Inflammatory macrophage treated with lipopolysaccharide for 1 hour (primary cell): ENCODE data around the gene CARMIL1.
"Not testable (repeated sequence)": the region's sequence is repeated elsewhere in the genome, so short reads cannot be mapped to it uniquely, and the experiment has no call there.

ENCODE experiments used
- DNase-seq, 2 donors: peaks; one replicate each; pipeline ENCODE4 v3.0.0-alpha.2; 2020 to 2022

The CARMIL1 gene

DNA sequence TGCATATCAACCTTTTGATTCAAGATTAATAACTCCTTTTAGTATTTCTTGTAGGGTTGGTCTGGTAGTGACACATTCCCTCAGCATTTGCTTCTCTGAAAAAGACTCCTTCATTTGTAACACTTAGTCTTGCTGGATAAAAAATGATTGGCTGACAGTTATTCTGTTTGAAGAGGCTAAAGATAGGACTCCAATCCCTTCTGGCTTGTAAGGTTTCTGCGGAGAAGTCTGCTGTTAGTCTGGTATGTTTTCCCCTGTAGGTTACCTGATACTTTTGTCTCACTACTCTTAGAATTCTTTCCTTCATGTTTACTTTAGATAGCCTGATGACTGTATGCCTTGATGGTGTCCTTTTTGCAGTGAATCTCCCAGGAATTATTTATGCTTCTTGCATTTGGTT is 96.0 kb downstream of the CARMIL1 start:
- DNase-seq: no peak

DNA sequence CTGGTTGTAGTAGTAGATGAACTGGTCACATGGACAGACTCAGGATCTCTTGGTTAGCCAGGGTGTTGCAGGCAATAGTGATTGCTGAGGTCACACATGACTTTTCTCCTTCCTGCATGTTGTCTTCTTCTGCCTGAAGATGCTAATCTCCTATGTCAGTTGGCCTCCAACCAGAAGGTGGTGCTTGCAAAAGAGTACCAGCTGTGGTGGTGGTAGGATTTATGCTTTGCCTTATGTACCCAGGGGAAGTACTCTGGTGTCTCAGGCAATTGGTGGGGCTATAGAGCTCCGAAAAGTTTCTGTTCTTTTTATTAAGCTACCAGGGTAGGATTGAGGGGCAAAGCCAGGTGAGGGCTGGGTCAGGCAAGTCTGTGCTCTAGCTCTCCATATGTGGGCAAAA is 98.5 kb downstream of the CARMIL1 start:
- DNase-seq: no peak

GRCh38 chr6:25381077-25381476 is 101.9 kb downstream of the CARMIL1 start:
- DNase-seq: no peak

DNA sequence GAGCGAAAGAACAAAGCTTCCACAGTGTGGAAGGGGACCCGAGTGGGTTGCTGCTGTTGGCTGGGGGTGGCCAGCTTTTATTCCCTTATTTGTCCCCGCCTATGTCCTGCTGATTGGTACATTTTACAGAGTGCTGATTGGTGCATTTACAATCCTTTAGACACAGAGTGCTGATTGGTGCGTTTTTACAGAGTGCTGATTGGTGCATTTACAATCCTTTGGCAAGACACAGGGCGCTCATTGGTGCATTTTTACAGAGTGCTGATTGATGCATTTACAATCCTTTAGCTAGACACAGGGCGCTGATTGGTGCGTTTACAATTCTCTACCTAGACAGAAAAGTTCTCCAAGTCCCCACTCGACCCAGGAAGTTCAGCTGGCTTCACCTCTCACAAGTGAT is 103.3 kb downstream of the CARMIL1 start:
- not testable (repeated sequence) for DNase-seq

GRCh38 chr6:25384234-25384633 is 105.1 kb downstream of the CARMIL1 start:
- no peak for DNase-seq

DNA sequence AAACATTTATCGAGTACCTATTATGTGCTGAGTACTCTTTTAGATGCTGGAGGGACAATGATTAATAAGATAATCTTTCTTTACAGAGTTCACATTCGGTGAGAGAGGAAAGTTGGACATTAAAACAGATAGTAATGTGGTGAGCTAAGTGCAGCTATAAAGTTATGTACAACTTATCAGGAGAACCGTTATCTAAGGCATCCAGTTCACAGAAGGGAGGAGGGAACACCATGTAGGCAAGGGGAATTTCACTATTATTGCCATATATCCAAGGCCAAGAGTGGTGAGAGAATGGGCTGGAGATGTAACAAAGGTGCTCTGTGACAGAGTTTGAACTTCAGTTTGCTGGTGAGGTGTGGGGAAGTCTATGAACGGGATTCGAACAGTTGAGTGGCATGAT is 105.8 kb downstream of the CARMIL1 start:
- DNase-seq: no peak

DNA sequence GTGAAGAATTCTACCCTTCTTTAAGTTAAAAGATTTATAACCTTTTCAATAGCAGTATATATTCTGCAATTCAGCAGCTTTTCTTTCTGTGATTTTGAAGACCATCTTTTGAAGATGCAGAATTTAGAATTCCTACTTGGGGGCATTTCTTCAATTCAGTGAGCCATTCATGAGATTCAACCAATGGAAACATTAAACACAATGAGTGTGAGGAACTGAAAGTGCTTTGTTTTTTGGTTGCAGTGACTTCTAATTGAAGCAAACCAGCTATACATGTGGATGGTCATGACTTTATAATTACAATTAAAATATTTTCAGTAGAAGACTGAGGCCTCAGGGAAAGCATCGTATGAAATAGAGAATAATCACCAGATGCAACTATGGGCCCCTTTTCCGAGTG is 108.3 kb downstream of the CARMIL1 start:
- no peak for DNase-seq

DNA sequence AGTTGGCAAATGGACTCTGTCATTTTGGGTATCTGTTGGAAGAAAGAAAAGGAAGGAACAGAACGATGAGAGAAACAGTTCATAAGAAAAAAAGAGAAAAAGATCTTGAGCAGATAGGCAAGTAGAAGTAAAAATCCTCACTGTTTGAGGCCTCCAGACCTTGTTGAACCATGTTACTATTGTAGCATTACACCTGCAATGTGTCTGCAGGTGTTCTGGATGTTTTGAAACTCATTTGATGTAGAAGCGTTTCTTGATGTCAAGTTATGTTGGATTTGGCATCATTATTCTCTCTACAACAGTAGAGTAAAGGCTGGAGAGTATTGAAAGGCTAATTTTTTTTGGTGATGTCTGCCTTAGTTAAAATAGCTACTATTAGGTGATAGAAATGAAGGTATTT is 108.7 kb downstream of the CARMIL1 start:
- DNase-seq: no peak

- DNase-seq: no peak
Observed at GRCh38 chr6:25388776-25389175, 109.6 kb downstream of the CARMIL1 start.

DNA sequence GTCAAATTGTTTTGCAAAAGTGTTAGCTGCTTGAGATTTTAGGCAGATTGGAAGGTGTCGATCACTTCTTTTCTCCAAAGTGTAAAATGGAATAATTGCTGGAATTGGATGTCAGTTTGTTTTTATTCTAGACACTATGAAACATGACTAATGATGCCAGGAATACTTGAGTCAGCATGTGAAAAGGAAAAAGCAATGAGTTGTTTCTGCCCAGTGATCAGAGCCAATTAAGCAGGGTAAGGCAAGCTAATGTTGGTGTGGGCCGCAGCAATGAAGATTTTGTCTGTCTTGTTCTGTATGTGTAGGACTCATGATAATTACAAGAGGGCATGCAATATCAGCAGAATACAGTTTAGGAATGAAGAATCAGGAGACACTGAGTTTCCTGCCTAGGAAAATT is 110.3 kb downstream of the CARMIL1 start:
- no peak for DNase-seq

GRCh38 chr6:25392372-25392771 is 113.2 kb downstream of the CARMIL1 start:
- no peak for DNase-seq

DNA sequence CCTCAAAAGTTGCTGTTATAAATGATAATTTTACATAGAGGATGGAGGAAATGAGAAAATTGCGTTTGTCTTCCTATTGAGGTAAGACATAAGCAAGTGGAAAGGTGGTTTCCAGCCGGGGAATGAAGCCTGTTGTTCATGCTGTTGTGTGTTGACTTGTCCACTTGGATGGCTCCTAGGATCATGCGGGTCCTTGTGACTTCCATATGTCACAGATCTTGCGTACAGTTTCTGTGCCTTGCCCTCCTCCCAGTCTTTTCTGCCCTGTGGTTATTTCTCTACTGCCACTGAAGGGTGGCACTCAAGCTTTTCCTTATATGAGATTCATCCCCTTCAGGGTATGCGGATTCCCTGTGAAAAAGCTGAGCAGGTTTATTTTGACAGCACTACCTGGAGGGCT is 116.6 kb downstream of the CARMIL1 start:
- DNase-seq: peak in 1 of 2 donors; percentile 26

- DNase-seq: no peak
Observed at GRCh38 chr6:25397406-25397805, 118.2 kb downstream of the CARMIL1 start.

DNA sequence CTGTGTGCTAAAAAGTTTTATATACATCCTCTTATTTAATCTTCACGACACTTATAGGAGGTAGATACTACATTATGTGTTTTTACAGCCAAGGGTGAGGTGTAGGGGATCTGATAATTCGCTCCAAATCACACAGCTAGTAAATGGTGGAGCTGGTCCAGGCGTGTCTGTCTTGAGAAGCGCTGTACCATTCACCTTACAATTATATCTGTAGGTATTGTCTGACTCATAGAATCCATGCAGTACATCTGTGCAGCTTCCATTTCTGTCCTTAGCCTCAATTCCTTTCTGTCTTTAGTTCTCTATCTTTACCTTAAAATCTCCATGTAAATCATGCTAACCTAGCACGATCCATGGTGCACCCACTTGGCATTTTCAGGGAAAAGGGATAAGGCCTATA is 120.7 kb downstream of the CARMIL1 start:
- DNase-seq: no peak

GRCh38 chr6:25401711-25402110 is 122.5 kb downstream of the CARMIL1 start:
- no peak for DNase-seq

DNA sequence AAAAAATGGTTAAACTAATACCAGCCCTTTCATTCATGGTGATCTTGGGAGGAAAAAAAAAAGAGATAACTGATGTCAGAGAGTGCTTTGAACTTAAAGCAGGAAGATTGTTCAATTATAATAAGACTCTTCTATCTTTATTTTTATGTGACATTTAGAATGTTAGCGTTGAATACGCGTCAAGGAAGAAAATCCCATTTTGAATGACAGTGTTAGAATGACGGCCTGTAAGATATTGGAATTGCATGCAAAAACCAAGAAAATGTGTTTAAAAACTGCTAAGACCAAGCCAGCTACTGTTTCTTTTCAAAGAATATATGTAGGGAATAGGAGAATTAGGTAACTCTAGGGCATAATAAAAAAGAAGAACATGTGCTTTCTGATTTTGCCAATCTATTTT is 123.0 kb downstream of the CARMIL1 start:
- DNase-seq: no peak

DNA sequence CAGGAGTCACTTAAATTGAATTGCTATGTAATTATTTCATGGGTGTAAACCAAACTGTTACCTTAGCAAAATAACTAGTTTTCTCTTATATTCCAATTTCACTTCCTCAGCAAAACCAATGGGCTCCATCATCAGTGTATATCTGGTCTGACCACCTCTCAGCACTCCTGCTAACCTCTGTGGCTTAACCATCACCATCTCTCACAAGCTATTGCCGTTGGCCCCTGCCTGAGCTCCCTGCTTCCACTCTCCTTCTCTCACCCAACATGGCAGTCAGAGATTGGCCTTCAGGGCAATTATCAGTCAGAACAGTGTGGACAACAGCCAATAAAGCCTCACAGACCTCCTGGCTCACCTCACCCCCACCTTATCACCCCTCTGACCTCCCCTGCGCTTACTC is 124.0 kb downstream of the CARMIL1 start:
- no peak for DNase-seq

GRCh38 chr6:25404091-25404490 is 124.9 kb downstream of the CARMIL1 start:
- DNase-seq: peak; percentile 28 to 38

- peak; percentile 23 to 44 for DNase-seq
Observed at GRCh38 chr6:25404693-25405169, 125.6 kb downstream of the CARMIL1 start.

DNA sequence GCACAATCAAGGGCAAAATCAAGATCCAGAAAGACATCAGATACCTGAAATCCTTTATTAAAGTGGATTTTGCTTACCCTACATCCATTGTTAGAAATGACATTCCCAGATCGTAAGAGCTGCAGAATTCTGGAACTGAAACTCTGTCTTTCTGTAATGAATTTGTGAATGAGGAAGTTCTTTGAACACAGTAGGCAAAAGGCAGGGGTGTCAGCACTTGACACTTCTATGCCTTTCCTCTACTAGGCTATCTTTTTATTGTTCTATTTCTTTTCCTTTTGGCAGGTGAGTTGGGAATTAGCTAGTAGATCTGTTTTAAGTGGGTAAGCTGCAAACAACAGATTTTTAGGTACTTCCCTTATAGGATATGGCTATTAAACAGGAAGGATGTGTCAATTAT is 126.3 kb downstream of the CARMIL1 start:
- peak; percentile 39 to 56 for DNase-seq

DNA sequence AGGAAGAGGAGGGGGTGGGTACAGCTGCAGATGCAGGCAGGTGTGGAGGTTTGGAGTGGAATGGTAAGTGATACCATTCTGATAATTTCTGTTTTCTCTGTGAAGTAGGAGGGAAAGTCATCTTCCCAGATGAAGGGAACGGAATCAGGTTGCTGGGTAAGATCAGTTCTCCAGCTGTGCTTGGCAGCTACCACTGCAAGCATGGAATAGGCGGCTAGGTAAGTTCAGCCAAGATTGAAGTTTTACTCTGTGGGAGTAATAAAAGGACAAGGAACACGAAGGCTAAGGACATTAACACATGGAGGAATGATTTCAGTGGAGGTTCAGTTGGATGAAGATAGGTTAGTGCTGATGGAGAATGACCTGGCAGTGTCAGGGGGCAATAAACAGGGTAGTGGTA is 128.3 kb downstream of the CARMIL1 start:
- no peak for DNase-seq

DNA sequence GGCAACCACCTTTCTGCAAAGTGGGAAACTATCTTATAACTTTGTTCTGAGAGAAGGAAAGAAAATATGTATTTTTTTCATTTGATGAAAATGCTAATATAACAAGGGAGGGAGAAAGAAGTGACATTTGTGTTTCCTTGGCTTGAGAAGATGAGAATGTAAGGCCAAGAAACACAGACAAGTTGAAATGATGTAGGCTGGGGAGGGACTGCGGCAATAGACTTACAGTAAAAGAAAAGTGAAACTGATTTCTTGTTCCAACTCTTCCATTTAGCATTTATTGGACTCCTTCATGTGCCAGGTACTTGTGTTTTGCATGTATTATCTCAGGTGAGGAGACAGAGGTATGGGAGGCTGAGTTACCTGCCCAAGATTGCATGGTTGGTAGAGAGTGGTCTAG is 130.9 kb downstream of the CARMIL1 start:
- DNase-seq: no peak

GRCh38 chr6:25411316-25411950 is 132.3 kb downstream of the CARMIL1 start:
- no peak for DNase-seq

DNA sequence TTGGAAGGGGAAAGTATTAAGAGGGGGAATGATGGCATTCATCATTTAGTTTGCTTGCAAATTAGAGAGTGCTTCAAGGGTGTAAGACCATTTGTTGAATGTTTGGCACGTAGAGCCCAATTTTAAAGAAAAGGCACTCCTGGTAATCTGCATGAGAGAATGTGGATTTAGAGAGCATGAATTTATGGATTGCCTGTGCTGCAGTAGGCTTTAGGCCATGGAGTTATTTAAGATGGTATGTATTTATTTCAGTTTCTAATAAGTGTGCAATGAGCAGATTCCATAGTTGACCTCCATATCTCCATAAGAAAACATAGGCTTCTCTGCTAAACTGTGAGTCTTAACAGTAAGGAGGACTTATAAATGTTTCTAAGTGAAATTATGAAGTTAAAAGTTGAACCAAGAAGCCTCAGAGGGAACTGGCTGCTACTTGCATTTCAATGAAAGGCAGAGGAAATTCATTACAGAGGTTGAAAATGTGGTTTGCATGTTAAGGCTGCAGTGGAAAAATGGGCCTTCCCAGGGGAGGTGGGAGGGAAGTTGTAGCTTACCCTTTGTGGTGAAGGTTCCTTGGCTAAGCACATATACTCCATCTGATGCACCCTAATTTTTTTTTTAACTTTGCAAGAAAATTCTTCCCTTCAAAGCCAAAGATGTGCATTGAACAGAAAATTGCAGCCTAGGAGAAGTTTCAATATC is 134.2 kb downstream of the CARMIL1 start:
- no peak for DNase-seq

GRCh38 chr6:25414168-25414567 is 135.0 kb downstream of the CARMIL1 start:
- DNase-seq: no peak
